EH (cell line): ENCODE results near the gene GALNT10.

ENCODE experiments used
- DNase-seq: peaks from one replicate; pipeline ENCODE4 v3.0.0-alpha.2; 2015; ENCODE audit warnings: low read depth

The GALNT10 gene

DNA sequence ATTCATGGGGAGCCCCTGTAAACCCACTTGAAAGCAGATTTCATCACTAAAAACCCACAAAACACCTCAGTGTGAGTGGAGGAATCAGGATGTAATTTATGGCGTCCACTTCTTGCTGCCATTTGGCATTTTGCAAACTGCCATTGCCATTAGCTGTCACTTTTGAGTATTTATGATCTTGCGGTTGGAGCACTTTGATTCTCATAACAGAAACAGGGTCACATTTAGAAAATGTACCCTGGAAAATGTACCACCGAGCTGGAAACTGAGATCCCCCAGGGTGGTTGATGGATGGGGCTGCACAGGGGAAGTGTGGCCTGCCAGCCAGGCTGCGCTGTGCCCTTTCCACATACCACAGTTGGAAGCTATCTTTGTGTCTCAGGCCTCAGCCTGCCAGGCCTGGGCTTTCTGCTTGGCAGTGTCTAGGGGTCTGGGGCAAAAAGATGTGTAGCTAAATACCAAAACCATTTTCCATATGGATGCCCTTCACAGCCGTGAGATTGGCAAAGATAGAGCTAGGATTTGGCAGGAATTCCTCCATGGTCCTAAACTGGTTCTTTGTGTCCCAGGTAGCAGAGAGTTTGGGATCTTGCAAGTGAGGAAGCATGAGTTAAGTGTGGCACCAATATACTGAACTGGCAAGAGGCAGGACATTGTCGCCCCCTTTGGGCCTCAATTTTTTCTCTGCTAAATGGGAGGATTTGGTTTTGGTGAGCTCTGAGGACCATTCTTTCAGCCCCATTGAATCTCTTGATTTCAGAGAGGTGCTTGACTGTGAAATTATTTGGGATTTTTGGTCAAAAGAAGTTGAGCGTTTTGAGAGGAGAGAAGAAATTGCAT is 46.2 kb downstream of the GALNT10 start:
- DNase-seq, result no peak

DNA sequence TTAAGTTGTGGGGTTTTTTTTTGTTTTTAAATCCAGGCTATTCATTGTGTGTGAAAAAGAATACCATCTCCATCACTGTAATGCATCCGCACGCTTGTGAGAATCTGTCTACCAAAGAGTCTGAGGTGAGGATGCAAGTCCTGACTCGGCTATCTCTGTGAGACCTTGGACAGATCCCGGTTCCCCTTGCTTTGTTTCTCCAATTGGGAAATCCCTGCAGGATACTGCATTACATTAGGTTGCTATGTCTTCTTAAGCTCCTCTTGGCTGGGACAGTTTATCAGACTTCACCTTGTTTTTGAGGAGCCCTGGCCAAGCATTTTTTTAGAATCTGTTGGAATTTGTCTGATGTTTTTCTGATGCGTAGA is 46.8 kb downstream of the GALNT10 start:
- no peak for DNase-seq

DNA sequence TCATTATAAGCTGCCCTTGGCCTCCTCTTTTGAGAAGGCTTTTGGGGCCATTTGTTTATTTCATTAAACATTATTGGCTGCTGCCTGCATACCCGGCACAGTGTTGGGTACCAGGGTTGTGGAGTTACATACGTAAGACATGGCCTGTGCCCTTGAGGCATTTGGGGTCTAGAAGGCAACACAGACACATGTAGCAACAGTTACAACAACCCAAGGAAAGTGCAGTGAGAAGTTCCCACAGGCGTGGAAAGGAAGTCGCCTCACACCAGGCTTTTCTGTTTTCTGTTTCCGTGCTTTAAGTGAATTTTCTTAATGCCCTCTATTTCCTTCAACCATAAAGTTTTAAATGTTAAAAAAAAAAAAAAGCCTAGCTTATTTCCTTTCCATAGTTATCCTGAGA is 47.4 kb downstream of the GALNT10 start:
- no peak for DNase-seq

DNA sequence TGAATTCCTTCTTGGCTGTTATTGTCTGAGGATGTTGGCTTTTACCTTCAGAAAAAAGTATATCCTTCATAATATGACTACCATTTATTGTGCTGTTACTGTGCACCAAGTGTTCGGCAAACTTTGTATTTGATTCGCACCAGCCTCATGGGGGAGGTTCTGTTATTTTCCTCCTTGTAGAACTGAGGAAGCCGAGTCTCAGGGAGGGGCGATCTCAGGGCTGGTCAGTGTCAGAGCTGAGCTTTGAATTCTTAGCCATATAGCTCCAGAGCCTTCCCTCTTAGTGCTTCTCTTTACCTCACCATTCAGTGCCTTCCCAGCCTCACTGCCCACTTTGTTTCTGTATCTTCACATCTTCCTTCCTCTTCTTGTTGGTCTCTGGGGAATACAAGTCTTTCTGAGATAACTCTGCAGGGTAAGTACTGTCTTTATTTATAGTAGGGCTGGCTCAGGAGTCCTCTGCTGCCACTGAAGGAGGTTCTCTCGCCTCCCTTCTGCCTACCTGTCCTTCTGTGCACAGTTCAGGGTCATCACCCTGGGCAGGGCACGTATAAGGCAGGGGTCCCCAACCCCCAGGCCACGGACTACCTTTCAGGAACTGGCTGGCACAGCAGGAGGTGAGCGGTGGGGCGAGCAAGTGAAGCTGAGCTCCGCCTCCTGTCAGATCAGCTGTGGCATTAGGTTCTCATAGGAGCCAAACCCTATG is 48.4 kb downstream of the GALNT10 start:
- no peak for DNase-seq

DNA sequence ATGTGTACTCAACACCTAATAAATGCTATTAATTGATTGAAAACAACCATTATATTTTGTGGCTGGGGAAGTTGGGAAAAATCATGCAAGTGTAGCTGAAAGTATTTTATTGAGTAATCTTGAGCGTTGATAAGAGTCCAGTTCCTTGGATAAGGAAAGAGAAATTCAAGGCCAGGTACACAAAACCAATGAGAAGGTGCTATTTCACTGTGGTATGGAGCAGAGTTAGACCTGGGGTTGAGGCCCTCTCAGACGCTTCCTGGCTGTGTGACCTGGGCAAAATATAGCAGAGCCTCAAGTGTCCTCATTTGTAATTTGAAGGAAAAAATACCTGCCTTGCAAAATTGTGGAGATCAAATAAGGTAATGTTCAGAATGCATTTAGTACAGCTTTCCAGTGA is 50.1 kb downstream of the GALNT10 start:
- no peak for DNase-seq

DNA sequence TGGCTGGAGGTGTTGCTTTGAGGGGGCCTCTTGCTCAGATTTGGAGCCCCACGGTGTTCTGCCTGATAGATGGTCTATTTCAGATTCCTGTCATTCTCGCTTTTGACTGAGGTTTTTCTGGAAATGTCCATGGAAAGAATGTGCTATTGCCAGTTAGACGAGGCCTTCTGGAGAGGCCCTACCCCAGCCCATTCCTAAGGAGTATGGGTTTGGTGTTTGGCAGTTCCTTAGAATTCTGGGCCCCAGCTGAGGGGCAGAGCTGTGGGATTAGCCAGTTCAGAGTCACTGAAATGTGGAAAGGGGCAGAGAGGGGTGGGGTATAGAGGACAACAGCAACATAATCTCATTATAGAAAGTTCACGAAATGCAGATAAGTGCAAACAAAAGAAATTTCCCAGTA is 50.5 kb downstream of the GALNT10 start:
- no peak for DNase-seq

DNA sequence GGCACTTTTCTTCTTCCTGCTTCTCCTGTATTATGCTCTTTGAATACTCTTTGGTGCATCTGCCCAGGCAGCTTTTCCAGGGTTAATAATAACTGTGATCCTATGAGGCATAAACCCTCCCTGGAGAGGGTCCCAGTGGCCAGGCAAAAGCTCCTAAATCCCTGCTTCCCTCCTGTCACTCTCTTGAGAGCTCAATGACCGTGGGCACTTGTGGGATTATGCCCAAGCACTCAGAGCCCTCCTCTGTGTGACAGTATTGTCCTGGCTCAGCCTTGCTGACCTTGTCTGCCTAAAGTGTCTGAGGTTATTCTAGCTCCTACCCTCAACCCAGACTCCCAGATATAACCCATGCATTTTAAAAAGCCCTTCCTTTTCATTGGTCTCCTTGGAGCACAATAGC is 51.9 kb downstream of the GALNT10 start:
- DNase-seq, result no peak

DNA sequence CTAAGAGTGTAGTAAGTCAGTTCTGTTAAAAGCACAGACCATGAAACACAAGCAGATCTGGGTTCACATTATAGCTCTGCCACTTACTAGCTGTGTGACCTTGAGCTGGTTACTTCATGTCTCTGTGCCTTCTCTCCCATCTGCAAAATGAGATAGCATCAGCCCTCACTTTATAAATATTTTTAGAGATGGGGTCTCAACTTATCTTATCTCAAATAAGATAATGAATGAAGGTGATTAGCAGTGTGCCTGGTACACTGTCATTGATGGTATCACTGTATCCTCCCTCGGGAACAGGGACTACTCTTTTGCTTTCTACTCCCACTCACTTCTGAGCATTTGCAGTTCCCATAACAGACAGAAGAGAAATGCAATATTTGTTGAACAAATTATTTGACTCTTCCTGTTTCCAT is 52.4 kb downstream of the GALNT10 start:
- no peak for DNase-seq

DNA sequence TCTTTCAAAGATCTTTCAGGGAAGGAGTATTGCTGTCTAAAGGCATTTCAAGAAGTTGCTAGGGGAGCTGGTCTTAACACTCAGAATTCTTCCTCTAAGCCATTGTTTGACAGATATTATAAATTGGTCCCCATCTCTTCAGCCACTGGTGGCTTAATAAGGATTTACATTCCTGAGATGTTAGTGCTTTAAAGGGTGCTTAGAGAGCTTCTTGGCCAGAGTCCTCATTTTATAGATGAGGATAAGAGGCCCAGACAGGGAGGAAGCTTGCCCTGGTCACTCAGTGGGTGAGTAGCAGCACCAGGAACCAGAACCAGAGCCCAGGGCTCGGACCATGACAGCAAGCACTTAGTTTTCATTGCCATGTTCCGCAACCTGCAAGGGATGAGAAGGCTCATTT is 53.2 kb downstream of the GALNT10 start:
- DNase-seq, result peak; percentile 80

DNA sequence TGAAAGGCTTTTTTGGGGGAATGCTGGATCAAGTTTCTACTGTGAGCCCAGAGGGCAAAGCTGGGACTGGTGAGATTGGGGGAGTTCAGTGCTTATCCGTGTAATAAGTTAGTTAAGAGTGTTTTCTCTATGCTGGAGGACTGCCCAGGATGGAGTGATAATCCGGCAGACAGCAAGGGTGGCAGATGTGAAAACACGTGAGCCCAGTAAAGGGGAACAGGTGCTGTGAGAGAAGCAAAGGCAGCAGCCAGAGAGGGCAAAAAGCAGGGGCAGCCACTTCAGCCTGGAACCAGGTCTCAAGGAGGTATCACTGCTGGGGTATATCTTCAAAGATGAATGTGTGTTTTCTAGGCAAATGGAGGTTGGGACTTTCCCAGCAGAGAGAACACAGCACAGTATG is 53.9 kb downstream of the GALNT10 start:
- DNase-seq, result no peak

DNA sequence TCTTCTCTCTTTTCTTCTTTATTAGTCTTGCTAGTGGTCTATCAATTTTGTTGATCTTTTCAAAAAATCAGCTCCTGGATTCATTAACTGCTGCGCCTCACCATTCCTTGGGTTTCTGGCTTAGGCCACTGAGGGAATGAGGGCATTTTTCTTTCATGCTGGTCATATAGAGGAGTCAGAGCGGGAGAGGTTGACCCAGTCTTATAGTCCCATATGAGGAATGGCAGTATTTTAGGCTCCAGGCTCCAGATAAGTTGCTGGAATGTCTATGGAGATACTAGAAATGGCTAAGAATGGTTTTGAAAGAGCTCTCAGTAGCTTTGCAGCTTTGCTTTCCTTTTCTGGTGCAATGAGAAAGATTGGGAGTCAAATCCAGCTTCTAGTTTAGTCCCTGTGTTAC is 58.2 kb downstream of the GALNT10 start:
- no peak for DNase-seq

DNA sequence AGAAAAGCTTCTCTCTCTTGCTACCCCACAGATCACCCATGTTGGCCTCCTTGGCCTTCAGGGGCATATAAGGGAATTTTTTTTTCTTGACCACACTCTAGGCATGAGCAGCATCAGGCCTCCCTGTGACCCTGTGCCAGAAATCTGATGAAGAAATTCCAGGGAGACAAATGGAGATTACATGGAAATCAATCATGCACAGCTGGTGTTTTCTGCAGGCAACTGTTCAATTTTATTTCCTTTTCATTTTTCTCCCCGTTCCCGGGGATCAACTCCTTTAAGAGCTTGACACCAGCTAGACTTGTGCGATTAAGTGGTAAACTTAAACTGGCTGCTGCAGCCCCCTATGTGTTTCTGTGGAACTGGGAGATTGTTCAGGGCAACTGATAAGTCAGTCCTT is 59.3 kb downstream of the GALNT10 start:
- DNase-seq, result no peak

DNA sequence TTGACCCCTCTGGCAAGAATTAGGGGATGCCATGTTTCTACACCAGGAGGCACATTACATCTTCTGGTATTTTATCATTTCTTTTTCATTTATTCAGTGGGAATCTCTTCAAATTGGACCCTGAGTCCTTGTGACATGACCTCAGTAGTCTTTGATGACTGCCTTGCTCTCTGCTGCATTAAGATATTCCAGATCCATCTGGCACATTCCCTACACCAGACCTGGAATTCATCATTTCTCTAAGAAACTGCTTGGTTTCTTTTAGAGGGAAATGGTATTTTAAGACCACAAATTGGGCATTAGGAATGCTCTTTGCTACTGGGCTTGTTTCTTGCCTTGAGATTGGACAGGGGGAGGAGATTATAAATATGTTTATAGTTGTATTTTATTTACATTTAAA is 61.0 kb downstream of the GALNT10 start:
- DNase-seq, result peak; percentile 15

DNA sequence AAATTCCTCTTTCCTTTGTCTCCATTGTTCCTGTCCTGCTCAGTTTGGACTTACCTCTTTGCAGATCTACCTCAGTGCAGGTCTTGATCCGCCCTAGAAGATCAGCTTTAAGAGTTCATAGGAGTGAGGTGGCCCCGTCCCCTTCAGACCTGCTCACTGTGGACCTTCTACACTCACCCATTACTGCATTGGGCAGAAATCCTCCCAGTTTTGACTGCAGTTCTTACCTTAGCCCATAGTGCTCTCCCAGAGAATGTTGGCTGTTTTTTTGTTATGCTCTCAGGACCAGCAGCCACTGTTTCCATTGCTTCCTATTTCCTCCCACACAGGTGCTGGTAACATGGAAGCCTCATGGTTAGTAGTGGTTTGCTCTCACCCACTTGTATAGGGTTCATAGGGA is 63.3 kb downstream of the GALNT10 start:
- DNase-seq, result no peak

DNA sequence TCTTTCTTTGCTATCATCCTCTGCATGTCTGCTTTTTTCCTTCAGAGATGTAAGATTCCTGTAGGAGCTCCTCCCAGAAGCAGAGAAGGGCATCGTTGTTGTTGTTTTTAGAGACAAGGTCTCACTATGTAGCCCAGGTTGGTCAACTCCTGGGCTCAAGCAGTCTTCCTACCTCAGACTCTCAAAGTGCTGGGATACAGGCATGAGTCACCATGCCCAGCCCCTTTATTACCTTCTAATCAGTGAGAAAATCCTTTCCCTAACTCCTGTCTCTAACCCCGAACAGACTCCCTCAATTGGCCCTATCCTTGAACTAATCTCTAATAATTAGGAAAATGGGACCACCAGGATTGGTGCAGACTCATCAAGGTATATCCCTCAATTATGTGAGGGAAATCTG is 64.4 kb downstream of the GALNT10 start:
- DNase-seq, result no peak

DNA sequence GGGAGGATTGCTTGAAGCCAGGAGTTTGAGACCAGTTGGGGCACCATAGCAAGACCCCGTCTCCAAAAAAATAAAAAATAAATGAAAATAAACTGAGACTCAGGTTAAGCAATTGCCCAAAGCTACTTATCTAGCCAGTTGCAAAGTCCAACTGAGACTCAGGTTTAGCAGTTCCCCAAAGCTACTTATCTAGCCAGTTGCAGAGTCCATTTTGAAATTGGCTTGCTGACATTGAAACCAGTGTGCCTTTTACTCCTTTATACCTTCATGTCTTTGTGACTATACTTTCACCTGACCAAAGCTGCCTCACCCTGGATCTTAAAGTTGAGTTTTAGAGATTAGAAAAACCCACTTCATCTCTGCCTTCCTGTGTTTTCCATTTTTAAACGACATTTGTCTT is 66.5 kb downstream of the GALNT10 start:
- DNase-seq, result no peak

DNA sequence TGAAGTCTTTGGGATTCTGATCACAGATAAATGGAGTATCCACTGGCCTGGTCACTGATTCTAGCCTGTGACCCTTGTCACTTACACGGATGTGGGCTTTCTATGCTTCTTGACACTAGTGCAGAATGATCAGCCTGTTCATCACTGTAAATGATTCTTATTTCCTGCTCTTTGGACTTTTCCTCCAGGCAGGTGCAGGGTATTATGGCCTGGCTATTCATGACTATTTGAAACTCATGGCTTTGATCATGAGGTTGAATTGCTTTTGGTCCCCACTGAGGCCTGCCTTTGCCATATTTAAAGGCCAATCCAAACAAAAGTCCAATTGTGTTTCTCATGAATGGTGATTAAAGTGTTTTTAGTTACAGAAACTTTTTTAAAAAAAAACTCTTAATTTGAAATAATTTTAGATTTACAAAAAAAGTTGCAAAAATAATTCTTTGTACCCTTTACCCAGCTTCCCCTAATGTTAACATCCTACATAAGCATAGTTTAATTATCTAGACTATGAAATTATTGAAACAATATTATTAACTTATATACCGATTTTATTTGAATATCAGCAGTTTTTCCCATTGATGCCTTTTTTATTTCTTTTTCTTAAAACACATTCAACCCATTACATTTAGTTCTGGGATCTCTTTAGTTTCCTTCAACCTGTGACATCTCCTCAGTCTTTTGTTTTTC is 68.1 kb downstream of the GALNT10 start:
- no peak for DNase-seq

DNA sequence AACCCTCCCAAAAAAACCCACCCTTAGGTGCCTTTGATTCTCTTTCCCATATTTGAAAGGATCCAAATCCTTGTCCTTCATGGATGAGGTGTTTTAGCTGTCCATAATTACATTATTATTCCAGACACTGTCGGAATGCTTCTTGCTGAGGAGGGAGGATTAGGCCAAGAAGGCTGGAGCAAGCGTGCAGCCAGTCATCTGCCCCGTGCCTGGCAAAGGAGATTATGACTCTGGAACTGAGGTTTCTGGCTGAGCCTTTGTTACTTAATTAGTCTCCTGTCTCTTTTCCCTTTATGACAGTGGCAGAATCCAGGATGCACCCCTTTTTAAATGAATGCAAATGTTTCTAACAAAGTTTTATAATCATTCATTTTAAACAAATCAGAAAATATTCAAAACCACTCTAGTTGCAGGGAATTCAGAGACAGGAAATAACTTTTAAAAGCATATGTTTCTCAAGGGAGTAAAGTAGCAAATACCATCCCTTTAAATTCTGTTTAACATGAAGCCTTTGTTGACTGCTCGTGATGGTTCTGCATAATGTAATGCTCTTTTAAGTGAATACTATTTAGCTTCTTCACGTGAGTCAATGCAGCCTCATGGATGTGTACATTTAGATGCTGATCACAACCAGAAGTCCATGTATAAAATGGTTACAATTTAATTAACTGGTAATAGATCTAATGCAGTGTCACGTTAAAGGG is 69.8 kb downstream of the GALNT10 start:
- peak; percentile 39 for DNase-seq

DNA sequence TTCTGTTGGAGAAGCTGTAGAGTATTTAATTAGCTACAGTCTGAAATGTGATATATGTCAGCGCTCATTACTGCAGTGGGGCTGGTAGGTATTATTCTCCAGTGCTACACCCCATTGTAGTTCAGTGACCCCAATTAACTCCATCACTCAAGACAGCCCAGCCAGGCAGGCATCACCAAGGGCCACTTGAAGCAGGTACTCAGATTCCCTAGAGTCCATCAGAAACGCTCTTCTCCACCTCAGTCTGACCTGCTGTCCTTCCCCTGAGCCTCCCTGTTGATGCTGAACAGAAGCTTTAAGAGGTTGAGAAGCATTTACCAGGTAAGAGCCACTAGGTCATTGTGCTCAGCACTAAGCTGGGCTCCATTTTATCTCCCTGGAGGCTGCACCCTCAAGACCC is 71.8 kb downstream of the GALNT10 start:
- DNase-seq, result no peak

DNA sequence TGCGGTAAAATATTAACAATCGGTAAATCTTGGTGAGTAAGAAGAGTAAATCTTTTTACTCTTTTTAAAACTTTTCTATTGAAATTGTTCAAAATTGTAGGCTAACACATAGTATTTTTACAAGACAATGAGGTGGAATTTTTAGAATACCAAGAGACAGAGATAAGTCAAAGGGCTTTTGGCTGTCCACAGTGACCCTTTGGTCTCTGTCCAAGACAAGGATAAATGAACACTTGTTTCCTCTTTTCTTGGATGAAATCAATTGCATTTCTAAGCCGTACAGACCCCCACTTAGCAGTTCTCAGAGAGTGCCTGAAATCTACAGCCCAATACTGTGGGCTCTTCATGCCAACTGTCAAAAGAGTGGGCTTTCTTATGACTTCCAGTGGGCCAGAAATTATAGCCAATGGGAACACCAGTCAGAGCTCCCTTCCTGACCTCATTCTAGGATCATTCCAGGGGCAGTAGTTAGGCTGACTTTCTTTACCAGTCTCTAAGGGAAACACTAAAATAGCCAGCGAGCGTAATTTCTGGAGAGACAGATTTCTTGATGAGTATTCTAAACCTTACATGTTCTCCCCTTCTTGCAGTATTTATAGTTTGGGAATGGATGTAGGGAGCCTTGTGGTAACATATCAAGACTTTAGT is 74.1 kb downstream of the GALNT10 start:
- no peak for DNase-seq

DNA sequence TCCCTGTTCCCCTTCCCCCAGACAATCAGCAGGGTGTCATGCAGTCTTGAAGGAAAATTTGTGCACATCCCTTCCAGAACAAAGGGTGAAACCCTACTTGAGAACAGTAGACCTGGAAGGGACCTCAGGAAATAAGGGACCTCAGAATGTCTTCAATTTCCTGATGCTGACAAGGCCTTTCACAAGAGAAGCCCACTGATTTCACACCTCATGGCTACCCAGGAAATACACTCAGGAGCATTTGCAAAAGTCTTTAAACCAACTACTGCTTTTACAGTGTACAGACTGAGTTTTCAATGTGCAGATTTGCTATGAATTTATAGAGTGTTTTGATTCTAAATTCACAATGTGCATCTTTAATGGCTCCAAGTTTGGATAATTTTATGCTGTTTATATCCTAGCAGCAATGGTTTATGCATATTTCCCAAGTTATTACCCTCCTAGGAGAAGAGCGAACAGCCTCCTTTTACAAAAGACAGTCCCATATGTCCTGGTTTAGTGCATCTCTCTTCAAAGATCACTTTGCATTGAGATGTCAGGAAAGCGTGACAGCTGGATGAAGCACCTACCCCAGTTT is 74.8 kb downstream of the GALNT10 start:
- no peak for DNase-seq

DNA sequence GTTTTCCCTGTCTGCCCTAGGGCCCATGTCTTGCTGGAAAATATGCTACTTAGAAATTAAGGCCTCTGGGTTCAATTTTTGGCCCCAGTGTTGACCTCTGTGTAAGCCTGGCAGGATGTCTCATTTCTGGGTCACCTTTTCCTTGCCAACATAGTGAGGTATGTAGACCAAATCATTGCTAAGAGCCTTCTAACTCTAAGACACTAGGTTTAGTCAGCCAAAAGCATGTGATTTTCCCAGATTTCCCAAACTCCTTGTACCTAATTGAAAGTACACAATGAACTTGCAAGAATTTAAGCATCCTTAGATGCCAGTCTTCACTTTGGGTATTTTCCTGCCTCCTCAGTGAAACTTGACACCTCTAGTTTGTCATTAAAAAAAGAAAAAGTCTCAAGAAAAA is 77.0 kb downstream of the GALNT10 start:
- peak; percentile 44 for DNase-seq
